Measurements from ENCODE around the gene PPM1G. TPM values are rescaled to one million over a fixed set of nuclear protein-coding genes. Genes with fewer than 3 reads are reported as not detected.

PPM1G gene, protein sequence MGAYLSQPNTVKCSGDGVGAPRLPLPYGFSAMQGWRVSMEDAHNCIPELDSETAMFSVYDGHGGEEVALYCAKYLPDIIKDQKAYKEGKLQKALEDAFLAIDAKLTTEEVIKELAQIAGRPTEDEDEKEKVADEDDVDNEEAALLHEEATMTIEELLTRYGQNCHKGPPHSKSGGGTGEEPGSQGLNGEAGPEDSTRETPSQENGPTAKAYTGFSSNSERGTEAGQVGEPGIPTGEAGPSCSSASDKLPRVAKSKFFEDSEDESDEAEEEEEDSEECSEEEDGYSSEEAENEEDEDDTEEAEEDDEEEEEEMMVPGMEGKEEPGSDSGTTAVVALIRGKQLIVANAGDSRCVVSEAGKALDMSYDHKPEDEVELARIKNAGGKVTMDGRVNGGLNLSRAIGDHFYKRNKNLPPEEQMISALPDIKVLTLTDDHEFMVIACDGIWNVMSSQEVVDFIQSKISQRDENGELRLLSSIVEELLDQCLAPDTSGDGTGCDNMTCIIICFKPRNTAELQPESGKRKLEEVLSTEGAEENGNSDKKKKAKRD
- 152 to 168 TPM (median 161 TPM) in 5 replicates for total RNA-seq (2022; extraction: Qiagen RNA extraction)

DNA sequence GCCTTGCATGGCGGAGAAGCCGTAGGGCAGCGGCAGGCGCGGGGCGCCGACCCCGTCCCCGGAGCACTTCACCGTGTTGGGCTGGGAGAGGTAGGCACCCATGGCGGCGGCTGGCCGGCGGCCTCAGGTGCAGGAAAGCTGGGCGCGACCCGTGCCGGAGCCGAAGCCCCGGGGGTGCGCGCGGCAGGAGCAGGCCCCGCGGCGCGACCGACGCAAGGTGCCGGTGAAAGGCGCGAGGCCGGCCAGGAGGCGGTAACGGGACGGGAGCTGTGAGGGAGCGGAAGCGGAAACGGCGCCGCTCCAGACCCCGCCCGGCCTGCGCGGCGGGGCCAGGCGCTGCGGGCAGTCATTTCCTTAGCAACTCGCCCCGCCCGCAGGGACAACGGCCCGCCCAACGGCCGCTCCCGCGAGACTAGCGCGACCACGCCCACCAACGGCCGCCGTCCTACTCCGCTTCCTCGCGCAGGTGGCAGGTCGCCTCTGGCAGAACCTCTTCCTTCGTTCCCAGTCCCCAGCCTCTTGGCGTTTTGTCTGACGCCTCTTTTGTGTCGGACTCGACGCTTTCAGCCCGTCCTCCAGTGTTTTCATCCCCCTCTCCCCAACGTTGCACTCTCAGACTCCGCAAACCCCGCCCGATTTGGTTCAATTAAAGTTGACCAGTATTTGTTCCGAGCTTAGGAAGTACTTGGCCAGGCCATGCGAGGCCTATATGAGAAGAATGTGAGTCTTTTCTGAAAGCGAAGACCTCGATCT, at the start of gene PPM1G:
Gene PPM1G, minus strand, starts transcription at position 271 of the 753 bp plus-strand sequence. Its CDS starts 169 bp downstream, at position 102.

GRCh38 chr2:27441958-27442919, 32.8 kb upstream of the PPM1G start, which contains the start of gene KRTCAP3:
Gene KRTCAP3, plus strand, starts transcription at chr2:27442381. Its CDS starts 32 bp downstream, at chr2:27442413.

GRCh38 chr2:27428213-27428977, 19.0 kb upstream of the PPM1G start, which contains the start of gene NRBP1:
Gene NRBP1, plus strand, starts transcription at chr2:27428631. Its CDS starts 4,643 bp downstream, at chr2:27433274.

DNA sequence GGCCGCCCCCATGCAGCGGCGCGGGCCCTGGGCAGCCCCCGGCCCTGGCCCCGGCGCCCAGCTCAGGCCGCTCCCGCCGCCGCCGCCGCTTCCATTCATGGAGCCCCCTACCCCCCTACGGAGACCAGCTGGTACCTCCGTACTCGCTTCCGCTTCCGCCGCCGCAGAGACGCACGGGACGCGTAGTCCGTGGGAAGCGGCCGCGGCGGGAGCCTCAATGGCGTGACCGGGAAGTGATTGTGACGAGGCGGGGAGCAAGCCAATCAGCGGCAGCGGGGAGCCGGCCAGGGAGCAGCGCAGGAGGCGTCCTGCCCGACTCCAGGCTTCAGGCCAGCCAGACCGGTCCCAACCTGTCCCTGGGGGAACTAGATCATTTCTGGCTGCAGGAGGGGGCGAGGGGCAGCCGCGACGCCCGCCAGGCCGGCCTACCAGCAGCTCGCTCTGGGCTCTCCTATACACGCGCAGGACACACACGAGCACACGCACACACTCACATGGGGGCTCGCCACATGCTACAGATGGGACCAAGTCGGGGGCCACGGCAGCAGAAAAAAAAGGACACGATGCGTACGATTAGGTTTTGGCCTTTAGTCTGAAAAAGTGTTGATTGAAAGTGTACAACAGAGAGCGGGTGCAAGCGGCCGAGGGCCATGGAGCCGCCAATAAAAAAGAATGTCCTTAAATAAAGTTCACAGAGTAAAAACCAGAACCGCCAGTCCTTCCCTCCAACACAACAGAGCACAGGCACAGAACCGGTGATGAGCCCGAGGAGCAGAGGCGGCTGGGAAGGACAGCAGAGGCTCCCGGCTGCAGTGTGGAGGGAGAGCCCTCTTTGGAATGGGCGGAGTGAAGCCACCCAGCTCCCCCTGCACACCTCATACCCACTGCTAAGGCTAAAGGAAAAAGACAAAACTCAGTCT, 28.5 kb downstream of the PPM1G start, which contains the start of gene ZNF513:
Gene ZNF513, minus strand, starts transcription at position 109 of the 920 bp plus-strand sequence. CDS start 208 bp downstream, outside the sequence.

GRCh38 chr2:27370026-27370815, 39.2 kb downstream of the PPM1G start, which contains the start of the genes EIF2B4 and SNX17:
Gene EIF2B4, minus strand, starts transcription at chr2:27370338. Its CDS starts 24 bp downstream, at chr2:27370314.
Gene SNX17, plus strand, starts transcription at chr2:27370616. Its CDS starts 128 bp downstream, at chr2:27370744.

GRCh38 chr2:27356382-27357181, 52.8 kb downstream of the PPM1G start, which contains the start of gene GTF3C2:
Gene GTF3C2, minus strand, starts transcription at chr2:27356764. Its CDS starts 13,210 bp downstream, at chr2:27343554.

Other genes starting within 250 kb of the PPM1G start
- 207 to 223 TPM (median 220 TPM) in 5 replicates for gene ATRAID, start 197.6 kb downstream of the PPM1G start, total RNA-seq (2022; extraction: Qiagen RNA extraction)
- gene SLC5A6, start 197.3 kb downstream of the PPM1G start, total RNA-seq (2022; extraction: Qiagen RNA extraction): 57.7 to 83.7 TPM (median 65.2 TPM) in 5 replicates
- 56.9 to 63.5 TPM (median 59.3 TPM) in 5 replicates for gene CAD, start 192.2 kb downstream of the PPM1G start, total RNA-seq (2022; extraction: Qiagen RNA extraction)
- gene SLC30A3, start 146.5 kb downstream of the PPM1G start, total RNA-seq (2022; extraction: Qiagen RNA extraction): 2.8 to 3.6 TPM (median 3.2 TPM) in 5 replicates
- gene DNAJC5G, start 134.2 kb downstream of the PPM1G start, total RNA-seq (2022; extraction: Qiagen RNA extraction): not detected in 5 replicates
- 0.81 to 1.1 TPM (median 0.88 TPM) in 5 replicates for gene TRIM54, start 127.2 kb downstream of the PPM1G start, total RNA-seq (2022; extraction: Qiagen RNA extraction)
- 0.61 to 2.6 TPM (median 1.7 TPM) in 5 replicates for gene UCN, start 101.1 kb downstream of the PPM1G start, total RNA-seq (2022; extraction: Qiagen RNA extraction)
- 76.0 to 95.4 TPM (median 85.5 TPM) in 5 replicates for gene MPV17, start 86.5 kb downstream of the PPM1G start, total RNA-seq (2022; extraction: Qiagen RNA extraction)
- gene GTF3C2, start 52.8 kb downstream of the PPM1G start, total RNA-seq (2022; extraction: Qiagen RNA extraction): 55.6 to 63.4 TPM (median 59.3 TPM) in 5 replicates
- 54.9 to 59.4 TPM (median 55.5 TPM) in 5 replicates for gene EIF2B4, start 39.3 kb downstream of the PPM1G start, total RNA-seq (2022; extraction: Qiagen RNA extraction)
- gene SNX17, start 39.0 kb downstream of the PPM1G start, total RNA-seq (2022; extraction: Qiagen RNA extraction): 141 to 146 TPM (median 144 TPM) in 5 replicates
- gene ZNF513, start 28.9 kb downstream of the PPM1G start, total RNA-seq (2022; extraction: Qiagen RNA extraction): 12.9 to 14.5 TPM (median 13.6 TPM) in 5 replicates
- 126 to 136 TPM (median 129 TPM) in 5 replicates for gene NRBP1, start 19.0 kb upstream of the PPM1G start, total RNA-seq (2022; extraction: Qiagen RNA extraction)
- gene KRTCAP3, start 32.8 kb upstream of the PPM1G start, total RNA-seq (2022; extraction: Qiagen RNA extraction): 0.45 to 1.2 TPM (median 0.62 TPM) in 5 replicates
- 7.0 to 9.7 TPM (median 8.2 TPM) in 5 replicates for gene IFT172, start 80.2 kb upstream of the PPM1G start, total RNA-seq (2022; extraction: Qiagen RNA extraction)
- gene FNDC4, start 85.6 kb upstream of the PPM1G start, total RNA-seq (2022; extraction: Qiagen RNA extraction): 3.5 to 5.8 TPM (median 4.4 TPM) in 5 replicates
- 0.09 to 0.84 TPM (median 0.29 TPM) in 4 of 5 replicates, not detected in the other for gene GCKR, start 87.2 kb upstream of the PPM1G start, total RNA-seq (2022; extraction: Qiagen RNA extraction)
- 16.5 to 22.9 TPM (median 18.7 TPM) in 5 replicates for gene ZNF512, start 173.5 kb upstream of the PPM1G start, total RNA-seq (2022; extraction: Qiagen RNA extraction)
- gene CCDC121, start 219.4 kb upstream of the PPM1G start, total RNA-seq (2022; extraction: Qiagen RNA extraction): 3.3 to 5.0 TPM (median 3.7 TPM) in 5 replicates
- 57.0 to 65.3 TPM (median 59.1 TPM) in 5 replicates for gene GPN1, start 219.5 kb upstream of the PPM1G start, total RNA-seq (2022; extraction: Qiagen RNA extraction)